Astrocyte of the hippocampus (primary cell): Measurements from ENCODE around the gene PLEKHA1.

ENCODE experiments used
- DNase-seq: peaks from one replicate; pipeline ENCODE4 v3.0.0; 2011; ENCODE audit warnings: low read depth, low spot score

The PLEKHA1 gene

DNA sequence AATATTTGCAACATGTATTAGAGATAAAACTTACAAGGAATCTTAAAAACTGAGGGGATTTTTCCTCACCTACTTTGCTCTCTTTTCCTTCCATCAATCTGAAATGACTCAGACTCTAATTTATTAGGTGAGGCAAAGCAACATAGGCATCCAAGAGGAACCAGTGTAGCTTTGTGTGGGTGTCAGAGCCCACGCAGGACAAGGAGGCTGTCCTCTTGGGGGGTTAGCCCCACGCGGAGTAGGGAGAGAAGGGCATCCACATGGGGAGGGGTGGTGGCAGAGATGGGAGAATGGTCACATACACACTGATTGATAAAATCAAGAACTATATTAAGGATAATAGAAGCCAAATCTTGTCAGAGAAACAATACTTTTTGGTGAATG is 46.1 kb downstream of the PLEKHA1 start:
- no peak for DNase-seq

DNA sequence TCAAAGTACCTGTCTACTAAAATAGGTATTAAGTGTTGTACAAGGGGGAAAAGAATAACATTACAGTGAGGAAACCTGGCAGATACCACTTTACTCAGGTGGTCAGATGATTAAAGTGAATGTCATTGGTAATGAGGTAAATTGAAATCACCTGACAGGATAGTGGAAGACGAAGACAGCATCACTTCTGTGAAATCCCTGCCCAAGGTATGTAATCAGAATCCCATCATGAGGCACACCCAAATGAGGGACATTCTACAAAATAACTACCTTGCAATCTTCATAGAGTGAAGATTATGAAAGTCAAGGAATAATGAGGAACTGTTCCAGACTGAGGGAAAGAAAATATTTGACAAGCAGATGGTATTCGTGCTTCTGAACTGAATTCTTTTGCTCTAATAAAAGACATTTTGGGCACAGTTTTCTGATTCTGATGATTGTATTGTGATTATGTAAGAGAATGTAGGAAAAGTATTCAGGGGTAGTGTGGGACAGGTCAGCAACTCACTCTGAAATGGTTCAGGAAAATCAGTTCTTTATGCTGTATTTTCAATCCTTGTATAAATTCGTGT is 46.6 kb downstream of the PLEKHA1 start:
- no peak for DNase-seq

- no peak for DNase-seq
Observed at GRCh38 chr10:122421742-122422141, 47.2 kb downstream of the PLEKHA1 start.

- no peak for DNase-seq
Observed at GRCh38 chr10:122422266-122422989, 47.9 kb downstream of the PLEKHA1 start.

- no peak for DNase-seq
Observed at GRCh38 chr10:122424059-122424458, 49.6 kb downstream of the PLEKHA1 start.

DNA sequence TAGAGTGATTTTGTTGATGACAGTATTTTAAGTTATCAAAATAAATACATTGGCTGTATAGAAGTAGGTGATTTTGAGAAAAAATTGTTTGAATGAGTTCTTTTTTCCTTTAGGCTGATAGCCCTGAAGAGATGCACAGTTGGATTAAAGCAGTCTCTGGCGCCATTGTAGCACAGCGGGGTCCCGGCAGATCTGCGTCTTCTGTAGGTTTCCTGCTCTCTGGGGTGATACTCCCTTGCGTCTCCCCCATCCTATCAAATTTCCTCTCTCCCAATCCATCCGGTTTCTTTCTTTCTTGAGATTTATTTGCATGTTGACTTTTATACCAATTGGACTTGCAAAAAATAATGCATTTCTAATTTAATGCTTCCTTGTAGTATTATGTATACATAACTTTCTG is 52.3 kb downstream of the PLEKHA1 start:
- no peak for DNase-seq

GRCh38 chr10:122427280-122427679 is 52.8 kb downstream of the PLEKHA1 start:
- no peak for DNase-seq

GRCh38 chr10:122435212-122435827 is 60.8 kb downstream of the PLEKHA1 start:
- DNase-seq = peak; percentile 57

DNA sequence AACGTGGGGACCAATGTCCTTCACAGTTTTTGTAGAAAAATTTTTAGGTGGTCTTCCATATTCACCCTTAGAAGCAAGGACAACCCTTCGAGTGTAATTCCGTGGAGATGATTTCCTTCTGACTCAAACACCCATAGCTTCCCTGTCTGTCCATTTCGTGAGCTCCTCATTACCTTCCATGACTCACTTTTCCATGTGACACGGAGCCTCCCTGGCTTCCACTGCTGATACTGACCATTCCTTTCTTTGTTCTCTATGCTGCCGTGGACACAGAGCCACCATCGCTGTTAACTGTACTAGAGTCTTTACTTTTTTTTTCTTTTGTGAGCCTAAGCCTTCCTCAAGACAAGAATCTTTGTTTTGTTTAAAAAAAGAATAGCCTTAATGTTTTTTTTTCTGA is 67.5 kb downstream of the PLEKHA1 start:
- peak; percentile 76 for DNase-seq

- no peak for DNase-seq
Observed at GRCh38 chr10:122445469-122445868, 71.0 kb downstream of the PLEKHA1 start.

DNA sequence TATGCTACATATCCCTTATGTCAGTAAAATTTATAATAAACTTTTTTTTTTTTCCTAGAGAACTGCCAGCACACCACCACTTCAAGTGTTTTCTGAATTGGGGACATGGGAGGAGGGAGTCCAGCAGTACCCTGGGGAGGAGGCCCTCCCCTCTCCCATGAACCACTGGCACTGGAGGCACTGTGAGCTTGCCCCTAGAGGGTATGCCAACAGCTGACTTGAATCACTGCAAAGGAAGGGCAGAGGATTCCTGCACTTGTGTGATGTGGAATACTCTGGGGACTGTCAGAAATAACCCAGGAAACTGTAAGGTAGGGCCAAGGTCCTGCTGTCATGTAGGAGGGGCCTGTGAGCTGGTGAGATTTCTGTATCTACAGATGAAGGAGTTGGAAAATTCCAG is 71.4 kb downstream of the PLEKHA1 start:
- DNase-seq = no peak

DNA sequence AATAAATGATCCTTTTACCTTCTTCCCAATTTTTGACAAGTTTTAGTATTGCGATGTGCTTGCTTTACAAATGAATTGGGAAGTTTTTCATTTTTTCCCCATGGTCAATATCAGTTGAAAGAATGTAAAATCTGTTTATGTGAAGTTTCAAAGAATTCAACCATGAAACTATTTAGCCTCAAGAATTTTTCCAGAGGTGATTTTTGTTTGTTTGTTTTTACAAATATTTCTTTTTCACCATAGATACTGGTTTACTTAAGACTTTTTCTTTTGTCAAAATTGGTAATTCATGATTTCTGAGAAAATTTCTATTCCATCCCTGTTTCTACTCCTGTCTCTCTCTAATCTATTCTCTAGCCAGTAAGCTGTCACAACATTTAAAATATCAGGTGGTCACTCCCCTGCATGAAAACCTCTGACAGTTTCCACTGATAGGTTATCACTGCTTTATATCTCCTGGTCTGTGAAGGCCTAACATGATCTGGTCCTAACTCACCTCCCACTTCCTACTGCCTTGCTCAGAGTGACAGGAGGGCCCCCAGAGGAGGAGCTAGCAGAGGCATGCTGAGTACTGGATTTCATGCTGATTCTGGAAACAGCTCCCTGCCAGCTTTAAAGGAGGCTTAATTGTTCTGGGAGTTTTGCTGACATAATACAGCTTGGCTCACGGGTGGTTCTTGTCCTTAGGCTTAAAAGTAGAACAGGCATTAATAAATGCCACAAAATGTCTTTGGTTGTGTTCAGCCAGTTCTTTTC is 72.3 kb downstream of the PLEKHA1 start:
- peak; percentile 16 for DNase-seq

DNA sequence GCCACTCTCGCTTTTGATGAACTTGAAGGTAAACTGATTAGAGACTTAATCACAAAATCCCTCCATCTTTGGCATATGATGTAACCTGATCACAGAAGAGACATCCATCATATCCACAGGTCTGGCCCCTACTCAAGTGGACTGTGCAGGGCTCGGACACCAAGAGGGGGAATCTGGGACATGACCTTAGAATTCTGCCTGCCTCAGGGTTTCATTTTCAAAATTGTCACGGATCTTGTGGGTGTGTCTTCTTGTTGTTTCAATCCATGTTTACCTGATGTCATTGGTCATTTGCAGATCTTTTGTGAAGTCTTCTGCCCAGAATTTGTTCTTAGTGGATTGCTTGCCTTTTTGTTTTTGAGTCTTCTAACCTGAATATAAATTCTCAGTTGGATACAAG is 74.1 kb downstream of the PLEKHA1 start:
- no peak for DNase-seq

DNA sequence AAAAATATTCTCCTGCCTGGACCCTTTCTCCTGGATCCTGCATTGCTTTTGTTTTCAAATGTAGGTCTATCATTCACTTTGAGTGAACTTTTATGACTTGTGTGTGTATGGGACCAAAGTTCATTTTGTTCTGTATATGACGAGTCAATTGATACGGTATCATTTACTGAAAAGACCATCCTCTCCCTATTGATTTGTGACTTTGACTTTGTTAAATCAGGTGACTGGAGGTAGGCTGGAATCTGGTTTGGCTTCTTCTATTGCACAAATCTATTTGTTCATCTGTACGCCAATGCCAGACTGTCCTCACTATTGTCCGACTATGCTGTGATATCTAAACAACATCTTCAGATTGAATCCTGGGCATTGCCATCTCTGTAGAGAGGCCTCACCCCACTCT is 74.6 kb downstream of the PLEKHA1 start:
- DNase-seq = no peak

GRCh38 chr10:122450353-122450990 is 76.0 kb downstream of the PLEKHA1 start:
- DNase-seq = peak; percentile 22

- no peak for DNase-seq
Observed at GRCh38 chr10:122454071-122454470, 79.6 kb downstream of the PLEKHA1 start.

GRCh38 chr10:122454603-122455080 is 80.1 kb downstream of the PLEKHA1 start, which contains the start of gene ARMS2:
ARMS2 (plus strand) TSS chr10:122454653; CDS start chr10:122454728, 75 bp downstream.
- no peak for DNase-seq

- no peak for DNase-seq
Observed at GRCh38 chr10:122455376-122456079, 81.0 kb downstream of the PLEKHA1 start.

- no peak for DNase-seq
Observed at GRCh38 chr10:122457934-122458333, 83.4 kb downstream of the PLEKHA1 start.

DNA sequence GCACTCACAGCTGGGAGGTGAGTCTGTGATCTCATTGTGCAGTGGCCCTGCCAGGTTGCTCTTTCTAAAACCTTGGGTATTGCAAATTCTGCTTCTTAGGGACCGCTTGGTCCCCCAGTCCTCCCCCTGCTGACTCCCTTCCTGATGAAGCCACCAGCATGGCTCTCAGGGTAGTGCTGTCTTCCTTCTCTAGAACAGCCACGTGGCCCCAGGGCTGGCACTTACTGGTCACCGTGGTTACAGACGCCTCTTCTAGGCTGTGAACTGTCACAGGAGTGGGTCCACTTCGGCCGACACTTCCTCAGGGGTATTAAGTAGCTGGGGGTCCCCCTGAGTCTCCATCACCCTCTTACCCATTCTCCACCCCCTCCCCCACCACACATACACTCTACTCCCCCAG is 84.2 kb downstream of the PLEKHA1 start:
- no peak for DNase-seq
